ENCODE measurements around the gene CDC42BPG.

GRCh38 chr11:64878494-64879243, 34.2 kb upstream of the CDC42BPG start, which contains the start of gene EHD1:
- peak; percentile 89 for TF ChIP-seq POLR2A (IDR thresholded peaks at IDR 0.05; ENCODE audit: borderline replicate concordance, extremely low read depth, insufficient read depth, insufficient read length)
- TF ChIP-seq CTCF (IDR thresholded peaks at IDR 0.05 in 2 of 3, conservative IDR thresholded peaks at IDR 0.05 in 1 of 3; ENCODE audit: borderline replicate concordance in 1 of 3, insufficient read depth in 1 of 3, low read depth in 2 of 3, low read length in 2 of 3), result peak; percentile 34 to 52 (median 36); a peak in 5 of 6 replicates
- no peak; the same call in none of the 2 replicates for TF ChIP-seq RAD21 (IDR thresholded peaks at IDR 0.05; ENCODE audit: low read depth)
- TF ChIP-seq EZH2phosphoT487 (IDR thresholded peaks at IDR 0.05; ENCODE audit: borderline replicate concordance), result no peak
- TF ChIP-seq POLR2AphosphoS5 (IDR thresholded peaks at IDR 0.05; ENCODE audit: low read depth, low read length), result peak; percentile 98
- no peak for TF ChIP-seq FOSL1 (IDR thresholded peaks at IDR 0.05; ENCODE audit: low read depth)
- peak; percentile 95 for TF ChIP-seq ZBTB33 (IDR thresholded peaks at IDR 0.05; ENCODE audit: extremely low read depth, insufficient replicate concordance, low read length)
- no peak for TF ChIP-seq CEBPB (IDR thresholded peaks at IDR 0.05; ENCODE audit: low read depth)
- no peak for TF ChIP-seq JUND (IDR thresholded peaks at IDR 0.05)
- no peak for TF ChIP-seq ZNF274 (IDR thresholded peaks at IDR 0.05; ENCODE audit: low read depth, low read length)
- no peak for TF ChIP-seq SRF (IDR thresholded peaks at IDR 0.05; ENCODE audit: low read depth)
- TF ChIP-seq, protein P1, sequence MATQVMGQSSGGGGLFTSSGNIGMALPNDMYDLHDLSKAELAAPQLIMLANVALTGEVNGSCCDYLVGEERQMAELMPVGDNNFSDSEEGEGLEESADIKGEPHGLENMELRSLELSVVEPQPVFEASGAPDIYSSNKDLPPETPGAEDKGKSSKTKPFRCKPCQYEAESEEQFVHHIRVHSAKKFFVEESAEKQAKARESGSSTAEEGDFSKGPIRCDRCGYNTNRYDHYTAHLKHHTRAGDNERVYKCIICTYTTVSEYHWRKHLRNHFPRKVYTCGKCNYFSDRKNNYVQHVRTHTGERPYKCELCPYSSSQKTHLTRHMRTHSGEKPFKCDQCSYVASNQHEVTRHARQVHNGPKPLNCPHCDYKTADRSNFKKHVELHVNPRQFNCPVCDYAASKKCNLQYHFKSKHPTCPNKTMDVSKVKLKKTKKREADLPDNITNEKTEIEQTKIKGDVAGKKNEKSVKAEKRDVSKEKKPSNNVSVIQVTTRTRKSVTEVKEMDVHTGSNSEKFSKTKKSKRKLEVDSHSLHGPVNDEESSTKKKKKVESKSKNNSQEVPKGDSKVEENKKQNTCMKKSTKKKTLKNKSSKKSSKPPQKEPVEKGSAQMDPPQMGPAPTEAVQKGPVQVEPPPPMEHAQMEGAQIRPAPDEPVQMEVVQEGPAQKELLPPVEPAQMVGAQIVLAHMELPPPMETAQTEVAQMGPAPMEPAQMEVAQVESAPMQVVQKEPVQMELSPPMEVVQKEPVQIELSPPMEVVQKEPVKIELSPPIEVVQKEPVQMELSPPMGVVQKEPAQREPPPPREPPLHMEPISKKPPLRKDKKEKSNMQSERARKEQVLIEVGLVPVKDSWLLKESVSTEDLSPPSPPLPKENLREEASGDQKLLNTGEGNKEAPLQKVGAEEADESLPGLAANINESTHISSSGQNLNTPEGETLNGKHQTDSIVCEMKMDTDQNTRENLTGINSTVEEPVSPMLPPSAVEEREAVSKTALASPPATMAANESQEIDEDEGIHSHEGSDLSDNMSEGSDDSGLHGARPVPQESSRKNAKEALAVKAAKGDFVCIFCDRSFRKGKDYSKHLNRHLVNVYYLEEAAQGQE (IDR thresholded peaks at IDR 0.05; ENCODE audit: low read depth), result no peak
- TF ChIP-seq SIN3A (IDR thresholded peaks at IDR 0.05; ENCODE audit: low read depth), result peak; percentile 97
